HTERT RPE-1 (cell line): ENCODE data around the gene JAZF1.

Source experiments
- in situ Hi-C: fragments of 300-500 bp; cut with MboI; formaldehyde crosslinking; loops from 4 replicates; pipeline ENCODE4 v1.14.3; 2020; ENCODE audit warnings: low sequenced_read_pairs

Gene JAZF1

DNA sequence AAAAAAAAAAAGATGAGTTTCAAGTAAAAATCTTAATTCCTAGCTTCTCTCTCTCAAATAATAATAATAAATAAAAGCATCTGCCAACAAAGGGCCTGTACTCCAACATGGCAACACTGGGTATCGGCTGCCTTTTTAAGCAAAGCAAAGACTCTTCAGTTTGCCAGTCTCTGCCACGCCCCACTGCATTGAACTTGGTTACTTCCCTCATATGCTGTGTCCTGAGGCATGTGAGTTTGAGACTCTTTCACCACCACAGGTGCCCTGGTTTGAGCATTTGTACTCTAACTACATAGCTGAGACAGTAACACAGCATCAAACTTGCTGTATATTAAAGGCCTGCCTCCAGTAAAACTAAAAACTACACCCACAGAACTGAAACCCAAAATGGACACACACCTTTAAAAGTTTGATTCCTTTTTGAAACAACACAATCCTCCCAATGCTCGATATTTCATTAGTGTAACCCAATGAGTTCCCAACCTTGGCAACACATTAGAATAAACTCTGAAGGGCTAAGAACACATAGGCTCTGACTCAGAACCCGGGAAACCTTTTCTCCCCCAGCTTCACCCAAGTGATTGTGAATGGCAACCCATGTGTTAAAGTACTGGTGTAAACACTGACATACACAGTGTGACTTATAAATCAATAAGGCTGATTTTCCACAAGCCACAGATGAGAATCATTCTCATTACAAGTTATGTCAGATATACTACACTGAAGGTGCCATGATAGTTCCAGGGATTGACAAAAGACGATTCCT lies 12.0 kb downstream of the JAZF1 start:
- in situ Hi-C loops: no loop called here

DNA sequence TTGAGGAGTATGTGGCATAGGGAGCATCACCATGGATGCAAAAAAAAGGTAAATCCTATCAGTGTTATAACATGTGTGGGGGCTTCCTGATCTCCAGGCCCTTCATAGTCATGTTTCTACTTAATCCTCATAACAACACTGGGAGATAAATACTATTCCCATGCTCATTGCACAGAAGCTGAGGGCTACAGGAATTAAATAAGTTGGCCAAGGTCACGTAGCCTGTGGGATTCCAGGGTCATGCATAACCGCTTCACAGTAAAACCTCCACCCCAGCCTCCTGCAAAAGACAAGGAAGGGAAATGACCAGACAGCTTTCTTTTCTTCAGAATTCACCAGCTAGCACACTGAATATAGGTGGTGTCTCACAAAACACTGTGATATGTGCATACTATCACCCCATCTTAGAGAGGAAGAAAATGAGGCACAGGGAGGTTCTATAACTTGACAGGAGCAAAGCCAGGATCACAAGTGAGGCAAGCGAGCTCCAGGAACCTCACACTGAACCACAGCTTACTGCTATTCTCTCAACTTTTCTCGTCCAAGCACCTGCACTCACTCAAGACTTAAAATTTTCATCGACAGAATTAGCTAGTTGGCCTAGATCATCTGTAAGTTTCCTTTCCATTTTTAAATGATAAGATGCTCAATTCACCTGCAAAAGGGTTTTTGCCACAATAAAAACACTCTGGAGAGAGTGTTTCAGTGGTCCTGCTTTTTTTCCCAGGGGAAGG lies 13.4 kb downstream of the JAZF1 start:
- in situ Hi-C loops: no loop called here

DNA sequence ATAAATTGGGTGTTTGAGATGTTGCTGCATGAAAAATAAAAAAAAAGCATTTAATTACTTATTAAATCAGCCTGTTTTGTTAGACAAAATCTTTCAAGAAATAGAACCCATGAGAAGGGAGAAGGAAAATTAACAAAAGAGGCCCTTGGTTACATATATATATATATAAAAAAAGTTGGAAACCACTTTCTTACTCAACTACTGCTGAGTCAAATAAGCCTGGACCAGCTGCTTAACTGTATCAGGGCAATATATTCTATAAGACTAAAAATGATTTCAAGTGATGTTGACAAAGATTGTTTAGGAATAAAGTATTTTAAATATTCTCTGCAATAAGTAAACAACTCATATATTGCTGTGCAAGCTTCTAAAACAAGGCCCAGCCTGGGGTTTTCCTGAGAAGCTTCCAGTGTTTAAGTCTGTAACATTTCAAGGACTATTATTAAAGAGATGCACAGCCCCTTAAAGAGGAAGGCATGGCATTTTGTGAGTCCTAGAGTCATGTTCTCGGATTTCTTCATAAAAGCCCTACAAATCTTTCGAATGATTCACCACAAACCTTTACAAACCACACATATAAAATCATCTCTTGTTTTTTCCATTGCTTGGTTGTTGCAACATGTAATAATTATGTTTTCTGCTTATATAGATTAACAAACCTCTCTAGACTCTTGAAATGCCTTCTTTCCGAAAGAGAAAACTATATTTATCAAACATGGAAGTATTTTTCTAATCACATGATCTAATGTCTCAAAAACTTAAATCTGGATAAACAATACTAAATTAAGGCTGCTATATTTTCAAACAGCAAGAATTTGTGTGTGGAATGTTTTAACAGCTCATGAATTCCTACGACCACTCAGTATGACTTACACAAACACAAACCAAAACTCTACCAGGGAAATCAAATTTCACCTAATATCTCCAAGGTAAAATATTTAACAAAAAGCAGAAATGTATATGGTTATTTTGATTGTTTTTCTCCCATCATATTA lies 14.3 kb downstream of the JAZF1 start:
- in situ Hi-C loops: no loop called here

DNA sequence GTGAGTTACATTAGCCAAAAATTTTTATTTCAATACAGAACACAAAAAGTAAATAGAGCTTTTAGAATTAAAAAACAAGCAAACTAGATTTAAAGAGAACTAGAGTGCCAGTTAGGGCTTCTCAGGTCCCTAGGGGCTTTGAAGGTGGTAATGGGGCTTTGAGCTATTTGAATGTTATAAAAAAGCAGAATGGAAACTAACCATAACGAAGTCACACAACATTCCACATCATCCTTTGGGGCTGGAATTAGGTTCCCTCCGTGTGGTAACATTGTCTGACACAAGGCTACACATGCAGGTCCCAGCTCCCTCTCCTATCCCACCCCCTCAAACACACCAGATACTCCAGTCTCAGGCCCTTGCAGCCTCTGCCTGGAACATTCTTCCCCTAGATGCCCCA lies 15.3 kb downstream of the JAZF1 start:
- in situ Hi-C loops: no loop called here

DNA sequence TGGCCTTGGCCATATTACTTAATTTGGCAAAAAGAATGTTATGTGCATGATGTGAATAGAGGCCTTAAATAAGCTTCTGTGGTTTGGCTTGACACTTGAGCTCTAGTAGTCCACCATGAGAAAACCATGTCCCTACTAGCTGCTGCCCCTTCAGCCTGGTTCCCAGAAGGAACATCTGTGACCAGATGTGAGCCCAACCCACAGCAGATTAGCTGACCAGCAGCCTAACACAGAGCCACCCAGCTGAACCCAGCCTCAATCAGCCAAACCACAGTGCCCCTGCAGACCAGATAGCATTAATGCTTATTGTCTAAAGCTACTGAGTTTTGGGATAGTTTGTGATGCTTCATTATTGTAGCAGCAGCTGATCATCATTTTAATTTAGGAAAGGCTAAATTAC lies 16.6 kb downstream of the JAZF1 start:
- in situ Hi-C loops: no loop called here

DNA sequence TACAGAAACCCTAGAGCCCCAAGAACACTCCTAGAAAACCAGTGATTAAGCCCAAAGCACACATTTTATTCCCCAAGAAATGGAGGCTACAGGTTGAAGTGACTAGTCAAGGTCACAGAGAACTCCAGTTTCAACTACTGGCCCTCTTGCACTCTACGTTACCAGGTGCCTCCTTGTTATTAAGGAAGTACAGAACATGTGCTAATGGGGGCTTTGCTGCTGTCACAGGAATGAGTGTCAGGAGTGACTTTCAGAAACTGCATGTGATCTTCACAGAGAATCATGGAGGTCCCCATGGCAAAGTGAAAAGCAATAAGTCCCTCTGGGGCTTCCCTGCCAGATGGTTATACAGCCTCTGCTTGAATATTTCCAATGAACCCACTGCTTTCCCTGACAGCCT lies 19.3 kb downstream of the JAZF1 start:
- in situ Hi-C loops: no loop called here

DNA sequence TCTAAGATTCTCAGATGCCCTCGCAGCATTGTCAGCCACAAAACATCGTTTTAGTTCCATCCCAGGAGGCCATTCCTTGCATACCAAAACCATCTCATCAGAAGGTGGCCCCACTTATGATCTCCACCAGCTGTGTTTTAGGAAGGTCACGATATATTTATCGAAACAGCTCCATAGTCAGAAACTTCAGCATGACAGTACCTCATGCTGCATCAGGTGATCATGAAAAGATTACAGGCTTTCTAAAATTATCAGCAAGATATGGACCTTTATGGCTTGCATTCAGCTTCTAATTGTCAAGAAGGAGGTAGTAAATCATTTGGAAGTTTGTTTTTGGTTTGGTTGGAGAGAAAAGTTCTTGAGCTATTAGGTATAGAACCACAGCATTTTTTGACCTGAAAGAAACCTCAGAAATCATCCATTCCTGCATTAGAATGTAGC lies 20.0 kb downstream of the JAZF1 start:
- in situ Hi-C loops: no loop called here

DNA sequence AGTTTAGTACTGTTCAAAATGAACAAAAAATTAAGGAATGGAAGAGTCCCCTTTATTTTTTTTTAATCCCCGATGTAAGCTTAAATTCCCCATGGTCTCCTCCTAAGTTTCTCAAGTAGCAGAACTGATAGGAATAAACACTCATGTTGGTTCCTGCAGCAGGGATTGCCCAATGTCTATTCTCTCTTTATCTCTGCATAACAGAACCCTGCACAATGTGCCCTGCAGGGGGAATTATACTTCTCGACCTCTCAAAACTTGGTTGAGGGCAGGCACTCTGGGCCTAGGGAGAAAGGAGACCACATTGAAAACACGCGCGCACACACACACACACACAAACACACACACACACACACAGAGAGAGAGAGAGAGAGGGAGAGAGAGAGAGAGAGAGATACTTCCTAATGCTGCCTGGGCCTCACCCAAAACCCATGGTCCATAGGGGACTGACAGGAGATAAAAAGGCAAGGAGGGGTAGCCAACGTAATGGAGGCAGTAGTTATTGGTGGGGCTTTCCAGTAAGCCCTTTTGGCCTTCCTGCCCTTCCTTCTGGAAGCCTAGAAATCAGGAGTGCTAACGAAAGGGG lies 22.7 kb downstream of the JAZF1 start:
- in situ Hi-C loops: no loop called here

DNA sequence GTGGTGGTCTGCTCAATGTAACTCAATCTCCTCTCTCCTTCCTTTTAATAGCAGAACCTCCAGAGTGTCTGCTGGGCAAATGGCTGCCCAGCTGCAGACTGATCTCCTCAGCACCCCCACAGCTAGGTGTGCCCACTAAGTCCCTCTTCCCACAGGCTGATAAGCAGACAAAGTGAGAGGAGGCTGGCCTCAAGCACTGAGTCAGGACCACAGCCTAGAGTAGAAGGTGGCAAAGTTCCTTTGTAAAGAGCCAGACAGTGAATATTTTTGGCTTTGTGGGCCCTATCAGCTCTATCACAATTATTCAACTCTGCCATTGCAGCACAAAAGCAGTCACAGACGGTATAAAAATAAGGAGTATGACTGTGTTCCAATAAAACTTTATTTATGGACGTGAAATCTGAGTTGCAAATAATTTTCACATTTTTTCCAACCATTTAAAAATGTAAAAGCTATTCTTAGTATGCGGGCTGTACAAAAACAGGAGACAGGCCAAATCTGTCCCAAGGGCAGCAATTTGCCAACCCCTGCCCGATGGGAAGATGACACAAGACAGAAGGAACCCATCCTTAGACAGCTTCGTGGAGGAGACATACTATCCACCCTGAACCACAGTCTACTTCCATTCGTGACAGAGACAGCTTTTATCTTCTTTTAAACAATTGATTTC lies 23.4 kb downstream of the JAZF1 start:
- in situ Hi-C loops: no loop called here

DNA sequence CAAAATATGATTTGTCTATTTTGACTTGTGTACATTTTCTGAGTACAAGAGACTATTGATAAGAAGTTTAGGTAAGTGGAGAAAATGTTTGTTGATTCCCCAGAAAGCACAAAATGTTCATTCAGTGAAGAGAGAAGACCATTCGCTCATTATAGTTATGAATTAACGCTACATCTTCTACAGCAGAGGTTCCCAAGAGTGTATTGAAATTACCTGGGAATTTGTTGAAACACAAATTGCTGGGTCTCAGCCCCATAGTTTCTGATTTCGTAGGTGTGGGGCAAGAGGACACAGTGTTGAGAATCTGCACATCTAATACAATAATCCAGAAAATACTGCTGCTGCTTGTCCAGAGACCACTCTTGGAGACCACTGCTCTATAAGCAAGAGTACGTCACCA lies 24.2 kb downstream of the JAZF1 start:
- in situ Hi-C loops: no loop called here

DNA sequence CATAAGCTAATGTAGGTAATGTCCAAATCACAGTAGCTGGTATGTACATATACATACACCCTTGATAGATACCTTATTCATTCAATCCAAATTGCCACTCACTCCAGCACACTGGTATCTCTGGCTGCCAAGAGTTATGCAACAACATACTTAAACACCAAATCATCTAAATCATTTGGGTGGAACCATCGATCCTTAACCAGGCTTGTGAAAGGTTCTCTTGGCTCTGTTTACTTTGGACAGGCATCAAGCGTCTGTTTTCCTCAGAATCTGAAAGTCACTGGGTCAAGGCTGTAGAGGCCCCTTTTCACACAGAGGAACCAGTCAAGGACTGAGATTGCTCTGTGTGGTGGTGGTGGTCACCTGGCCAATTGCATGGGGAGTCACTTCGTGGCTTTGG lies 24.6 kb downstream of the JAZF1 start:
- in situ Hi-C loops: no loop called here

DNA sequence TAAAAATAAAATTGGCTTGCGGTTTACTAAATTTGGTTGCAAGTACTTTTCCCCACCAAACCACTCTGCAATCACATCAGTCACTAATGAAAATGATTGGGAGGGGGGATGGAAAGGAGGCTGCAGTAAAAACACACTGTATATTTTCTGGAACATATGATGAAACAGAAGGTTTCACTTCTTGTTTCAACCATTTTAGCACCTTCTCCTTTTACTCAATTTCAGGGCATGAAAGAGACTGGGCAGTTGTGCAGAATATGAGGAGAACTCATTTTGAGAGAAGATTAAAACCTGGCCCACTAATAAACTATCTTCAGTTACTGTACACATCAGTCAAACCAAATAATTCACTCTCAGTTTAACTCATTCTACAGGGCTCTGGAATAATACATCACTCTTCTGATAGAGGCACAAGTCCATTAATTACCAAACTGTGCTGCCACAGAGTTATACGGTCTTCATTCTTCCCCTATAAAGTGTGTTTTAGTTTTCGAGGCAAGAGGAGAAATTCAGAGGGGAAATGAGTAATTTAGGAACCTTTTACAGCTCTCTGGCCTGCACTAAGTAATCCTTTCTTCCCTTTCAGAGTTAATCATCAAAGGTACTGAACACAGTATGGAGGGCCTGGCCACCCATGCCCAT lies 25.5 kb downstream of the JAZF1 start:
- in situ Hi-C loops: no loop called here

DNA sequence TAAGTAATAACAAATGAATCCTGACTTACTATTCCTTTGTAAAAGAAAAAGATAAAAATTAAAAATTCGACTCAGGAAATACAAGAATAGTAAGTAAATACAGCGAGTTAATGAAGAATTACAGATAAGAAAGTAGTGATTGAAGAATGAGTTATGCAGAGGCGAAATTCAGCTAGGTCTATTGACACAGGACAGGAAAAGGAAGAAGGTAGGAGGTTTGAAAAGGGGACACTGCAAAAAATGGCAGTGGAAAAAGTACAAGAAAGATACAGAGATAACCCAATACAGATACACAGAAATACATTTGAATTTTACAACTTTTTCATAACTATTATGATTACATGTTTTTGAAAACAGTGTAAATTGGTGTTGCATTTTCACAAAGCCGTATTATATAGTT lies 28.0 kb downstream of the JAZF1 start:
- in situ Hi-C loops: no loop called here

DNA sequence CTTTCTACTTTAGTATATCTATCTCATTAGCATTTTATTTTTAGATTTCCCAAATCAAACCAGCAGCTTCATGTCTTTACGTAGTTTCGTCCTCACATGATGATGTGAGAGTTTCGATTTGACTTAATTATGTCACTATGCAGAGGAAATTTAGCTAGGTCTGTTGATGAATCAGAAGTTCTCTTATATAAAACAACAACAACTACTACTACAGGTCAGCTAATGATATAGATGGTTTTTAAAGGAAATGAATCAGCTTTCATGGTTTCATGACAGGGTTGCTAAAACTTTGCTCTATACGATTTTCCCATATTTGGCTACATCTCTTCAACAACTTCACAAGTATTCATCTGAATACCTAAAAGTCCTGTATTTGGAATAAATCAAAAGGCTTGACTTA lies 28.6 kb downstream of the JAZF1 start:
- in situ Hi-C loops: no loop called here

DNA sequence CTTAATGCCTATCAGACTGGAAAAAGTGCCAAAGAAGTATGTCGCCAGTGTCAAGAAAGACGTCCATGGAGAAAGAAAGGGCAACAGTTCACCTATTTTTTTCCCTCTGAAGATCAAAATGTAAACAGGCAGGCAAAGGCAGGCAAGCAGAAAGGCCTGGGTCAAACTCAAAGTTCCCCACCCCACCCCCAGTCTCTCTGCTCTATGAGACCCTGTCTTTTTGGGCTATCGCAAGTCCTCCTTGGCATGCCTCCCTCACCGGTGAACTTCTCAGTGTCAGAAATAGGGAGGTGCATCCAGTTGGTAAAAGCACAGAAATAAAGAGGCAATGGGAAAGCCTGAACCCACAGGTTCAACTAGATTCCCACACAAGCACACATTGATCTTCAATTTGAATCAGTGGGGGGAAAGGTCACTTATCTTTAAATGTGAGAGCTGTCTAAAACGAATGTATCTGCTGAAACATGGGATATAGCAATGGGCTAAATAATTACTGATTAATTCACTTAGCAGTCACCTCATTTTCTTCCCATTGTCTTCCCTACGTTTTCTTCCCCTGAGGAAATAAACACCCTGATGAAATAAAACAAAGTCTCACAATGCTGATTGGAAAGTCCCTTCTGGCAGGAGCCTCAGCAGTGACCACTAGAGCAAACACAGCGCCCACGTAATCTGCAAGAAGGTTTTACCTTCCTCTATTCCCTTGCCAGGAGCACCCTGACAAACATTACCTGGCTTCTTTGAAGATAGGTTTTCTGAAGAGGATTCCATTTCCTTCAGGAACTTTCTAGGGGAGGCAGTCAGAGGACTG lies 31.1 kb downstream of the JAZF1 start:
- in situ Hi-C loops: no loop called here

DNA sequence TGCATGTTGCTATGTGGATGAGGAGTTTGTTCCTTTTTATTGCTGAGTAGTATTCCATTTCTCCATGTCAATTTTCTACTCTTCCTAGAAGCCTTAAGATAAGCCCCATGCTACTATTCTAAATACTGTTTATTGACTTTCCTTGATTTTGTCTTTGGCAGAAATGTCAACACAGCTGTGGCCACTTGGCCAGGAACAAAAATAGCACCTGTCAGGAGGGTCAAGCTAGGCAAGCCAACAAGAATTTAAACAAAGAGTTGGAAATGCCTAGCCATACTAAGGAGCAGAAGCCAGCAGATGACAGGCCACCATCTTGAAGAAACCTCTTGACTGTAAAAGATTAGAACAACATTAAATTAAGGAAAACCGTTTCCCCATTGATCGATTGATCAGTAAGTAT lies 34.7 kb downstream of the JAZF1 start:
- in situ Hi-C loops: no loop called here

DNA sequence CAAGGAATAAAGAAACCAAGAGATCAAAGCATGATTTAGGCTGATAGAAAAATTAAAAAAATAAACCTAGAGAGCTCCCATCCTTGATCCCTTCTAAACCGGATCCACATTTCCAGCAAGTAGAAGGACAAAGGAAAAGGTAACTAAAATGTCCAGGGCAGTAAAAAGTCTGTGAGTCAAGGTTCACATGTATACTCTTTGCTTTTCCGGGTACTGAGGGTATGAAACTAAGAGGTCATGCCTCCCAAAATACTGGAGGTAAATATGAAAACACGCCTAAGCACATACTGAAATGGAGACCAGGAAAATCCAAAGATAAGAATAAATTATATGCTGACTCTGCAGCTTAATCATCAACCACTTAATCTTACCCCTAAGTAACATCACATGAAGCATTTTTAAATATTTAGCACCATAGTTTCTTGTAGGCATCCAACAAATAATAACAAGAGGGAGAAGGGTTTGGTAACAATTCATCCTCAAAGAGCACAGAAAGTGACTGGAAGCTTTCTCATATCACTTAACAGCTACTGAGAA lies 35.4 kb downstream of the JAZF1 start:
- in situ Hi-C loops: no loop called here

DNA sequence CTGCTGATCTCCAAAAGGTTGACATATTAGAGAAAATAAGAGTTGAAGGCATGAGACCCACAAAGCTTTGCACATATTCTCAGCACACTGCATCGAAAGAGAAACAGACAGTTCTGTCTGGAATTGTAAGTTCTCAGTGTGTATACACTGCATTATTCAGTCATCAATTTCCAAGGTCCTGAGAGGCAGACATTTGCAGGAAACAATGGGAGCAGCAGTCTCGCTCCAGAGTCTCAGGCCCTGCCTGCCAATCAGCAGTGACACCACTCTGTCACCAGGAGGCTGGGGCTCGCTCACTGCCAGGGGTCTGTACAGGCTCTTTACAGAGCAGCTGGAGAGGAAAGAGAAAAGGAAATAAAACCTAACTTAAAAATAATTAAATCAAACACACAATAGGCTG lies 36.3 kb downstream of the JAZF1 start:
- in situ Hi-C loops: no loop called here

DNA sequence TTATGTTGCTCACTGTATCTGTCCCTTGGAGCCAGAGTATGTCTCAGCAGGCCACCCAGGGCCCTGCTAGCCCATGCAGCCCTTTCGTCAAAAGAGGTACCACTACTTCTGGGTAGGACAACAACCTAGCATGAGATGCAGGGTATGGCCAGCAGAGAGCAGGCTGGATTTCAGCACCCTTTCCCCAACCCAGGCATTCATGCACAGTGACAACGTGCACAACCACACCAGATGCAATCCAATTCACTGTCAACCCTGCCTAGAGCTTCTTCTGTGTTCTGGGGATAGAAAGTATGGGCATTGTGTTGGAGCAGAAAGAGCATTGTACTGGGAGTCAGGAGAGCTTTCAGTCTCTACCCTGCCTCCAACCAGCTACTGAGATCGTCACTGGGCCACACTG lies 37.9 kb downstream of the JAZF1 start:
- in situ Hi-C loops: no loop called here
